ENCODE data around the gene IGSF21. TPM values are rescaled to one million over a fixed set of nuclear protein-coding genes. Genes with fewer than 3 reads are reported as not detected.

Gene IGSF21
- total RNA-seq, 1 experiment from 2014 or later: 5.2 TPM

DNA sequence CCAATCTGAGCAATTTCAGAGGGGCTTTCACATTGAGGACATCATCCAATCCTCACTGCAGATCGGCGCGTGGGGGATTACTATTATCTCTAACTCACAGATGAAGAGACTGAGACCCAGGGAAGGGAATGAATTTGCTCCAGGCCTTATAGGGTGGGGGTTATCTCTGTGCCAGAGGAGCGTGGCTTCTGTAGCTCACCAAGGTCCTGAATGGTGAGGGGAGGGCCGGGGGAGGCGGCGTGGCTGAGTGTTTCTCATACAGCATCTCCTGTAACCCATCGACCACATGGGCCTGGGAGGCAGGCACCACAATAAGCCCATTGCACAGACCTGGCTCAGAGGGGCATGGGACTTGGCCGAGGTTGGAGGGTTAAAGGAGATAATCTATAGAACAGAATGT lies 230.2 kb downstream of the IGSF21 start:
- H3K36me3 Mint-ChIP-seq (ENCODE audit: insufficient read depth in 1 of 3, low read depth in 3 of 3): no peaks in the 10 kb centered on the region
- Histone ChIP-seq H2BK12ac (ENCODE audit: insufficient read length, low read depth, low read length) (no peak overlapping the region), H4K8ac (replicated peaks; ENCODE audit: insufficient read length, low read depth, low read length) (no peak overlapping the region), H3K56ac (ENCODE audit: insufficient read length, low read depth, low read length) (no peak overlapping the region), H4K5ac (ENCODE audit: insufficient read length, low read depth, low read length) (no peak overlapping the region), H3T11ph (ENCODE audit: low read length) (no peak overlapping the region), H3K9me3 (ENCODE audit: control insufficient read depth, low read depth, low read length) (no peaks in the 10 kb centered on the region), H3K23me2 (ENCODE audit: insufficient read length, low read depth, low read length, poor library complexity, severe bottlenecking) (no peaks in the 10 kb centered on the region), H3K9ac (ENCODE audit: extremely low read depth, insufficient read length, low read length) (no peak overlapping the region), H4K20me1 (ENCODE audit: control insufficient read depth, insufficient read depth, insufficient read length) (no peaks in the 10 kb centered on the region), H3K18ac (ENCODE audit: insufficient read length, low read depth, low read length) (no peak overlapping the region), H3K14ac (ENCODE audit: insufficient read depth, low read length) (no peak overlapping the region), H2BK20ac (ENCODE audit: low read depth, low read length, poor library complexity, severe bottlenecking) (no peak overlapping the region), H3K4me1 (ENCODE audit: insufficient read depth, low read length) (peaks cover 4% of the 10 kb centered on the region; the same call in 1 of the 2 replicates), H2BK5ac (ENCODE audit: insufficient read length, low read length) (no peak overlapping the region), H3K79me1 (ENCODE audit: insufficient read depth, low read depth, low read length, poor library complexity, severe bottlenecking) (no peaks in the 10 kb centered on the region), H3K23ac (ENCODE audit: insufficient read length, low read depth, low read length) (no peak overlapping the region), H2BK120ac (ENCODE audit: low read depth, low read length, poor library complexity, severe bottlenecking) (no peak overlapping the region), H3K27me3 (ENCODE audit: insufficient read depth, low read length) (0 out of 2 replicates have a peak, but pooled peaks cover 2% of the 10 kb centered on the region), H3K4ac (ENCODE audit: low read depth, low read length) (no peak overlapping the region), H3K4me2 (ENCODE audit: insufficient read depth, insufficient read length, low read length) (no peak overlapping the region), H3K27ac (ENCODE audit: insufficient read length, low read depth, low read length) (no peak overlapping the region), H2BK15ac (ENCODE audit: low read depth, low read length) (no peak overlapping the region), H3K79me2 (ENCODE audit: insufficient read depth, low read length) (no peaks in the 10 kb centered on the region), H4K91ac (ENCODE audit: insufficient read length, low read depth, low read length) (no peak overlapping the region), H2AK5ac (ENCODE audit: insufficient read length, low read length) (no peak overlapping the region), H2AFZ (ENCODE audit: low read length) (no peak overlapping the region)
- no peak overlapping the region for H3K27ac Mint-ChIP-seq
- no peak overlapping the region for H3K4me3 Mint-ChIP-seq
- peaks cover 8 to 9% of the 10 kb centered on the region in 2 experiments for H3K4me1 Mint-ChIP-seq
- H3K9me3 Mint-ChIP-seq: no peaks in the 10 kb centered on the region
- no CpG with 5 or more reads among the region's 9 CpGs for WGBS (ENCODE audit: extremely low coverage, insufficient read length, low lambda C conversion rate)
- DNase-seq: no peak
- TF ChIP-seq, protein P1, sequence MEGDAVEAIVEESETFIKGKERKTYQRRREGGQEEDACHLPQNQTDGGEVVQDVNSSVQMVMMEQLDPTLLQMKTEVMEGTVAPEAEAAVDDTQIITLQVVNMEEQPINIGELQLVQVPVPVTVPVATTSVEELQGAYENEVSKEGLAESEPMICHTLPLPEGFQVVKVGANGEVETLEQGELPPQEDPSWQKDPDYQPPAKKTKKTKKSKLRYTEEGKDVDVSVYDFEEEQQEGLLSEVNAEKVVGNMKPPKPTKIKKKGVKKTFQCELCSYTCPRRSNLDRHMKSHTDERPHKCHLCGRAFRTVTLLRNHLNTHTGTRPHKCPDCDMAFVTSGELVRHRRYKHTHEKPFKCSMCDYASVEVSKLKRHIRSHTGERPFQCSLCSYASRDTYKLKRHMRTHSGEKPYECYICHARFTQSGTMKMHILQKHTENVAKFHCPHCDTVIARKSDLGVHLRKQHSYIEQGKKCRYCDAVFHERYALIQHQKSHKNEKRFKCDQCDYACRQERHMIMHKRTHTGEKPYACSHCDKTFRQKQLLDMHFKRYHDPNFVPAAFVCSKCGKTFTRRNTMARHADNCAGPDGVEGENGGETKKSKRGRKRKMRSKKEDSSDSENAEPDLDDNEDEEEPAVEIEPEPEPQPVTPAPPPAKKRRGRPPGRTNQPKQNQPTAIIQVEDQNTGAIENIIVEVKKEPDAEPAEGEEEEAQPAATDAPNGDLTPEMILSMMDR (conservative IDR thresholded peaks at IDR 0.05): no peak
- peaks cover 5% of the 10 kb centered on the region for H3K27me3 Mint-ChIP-seq (ENCODE audit: low read depth)

All from H9 (cell line).